ENCODE measurements around the gene KIF6.

KIF6 gene

DNA sequence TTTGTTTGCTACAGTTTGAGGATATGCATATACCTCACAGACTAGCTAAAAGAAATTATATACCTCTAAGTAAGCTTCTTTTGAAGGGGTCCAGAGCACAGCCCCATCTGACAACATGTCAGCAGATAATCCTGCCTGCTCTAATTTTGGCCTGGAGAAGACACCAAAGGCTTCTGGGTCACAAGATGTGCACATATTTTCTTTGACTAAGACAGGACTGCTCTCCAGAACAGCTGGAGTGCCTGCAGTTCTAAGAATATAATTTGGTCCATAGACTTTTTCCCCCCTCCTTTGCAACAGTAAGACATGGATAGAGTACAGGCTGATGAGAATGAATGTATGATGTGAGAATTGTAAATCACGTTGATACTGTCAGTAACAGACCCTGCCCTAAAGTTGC lies 294.8 kb downstream of the KIF6 start:
- in situ Hi-C loops (cut with HindIII; ENCODE audit: low sequenced_read_pairs) = no loop called here
- TF ChIP-seq CTCF (IDR thresholded peaks at IDR 0.05; ENCODE audit: low read depth, low read length, missing control alignments) = no peak
- no peak overlapping the region for H3K4me3 ChIP-seq (ENCODE audit: low read depth, low read length)
- no peak for DNase-seq (ENCODE audit: low read depth)

GRCh38 chr6:39428816-39429215 lies 296.4 kb downstream of the KIF6 start:
- DNase-seq (ENCODE audit: low read depth) = no peak
- no peak overlapping the region for H3K4me3 ChIP-seq (ENCODE audit: low read depth, low read length)
- in situ Hi-C loops (cut with HindIII; ENCODE audit: low sequenced_read_pairs) = no loop called here
- TF ChIP-seq CTCF (IDR thresholded peaks at IDR 0.05; ENCODE audit: low read depth, low read length, missing control alignments) = no peak

GRCh38 chr6:39428152-39428551 lies 297.1 kb downstream of the KIF6 start:
- no peak overlapping the region for H3K4me3 ChIP-seq (ENCODE audit: low read depth, low read length)
- TF ChIP-seq CTCF (IDR thresholded peaks at IDR 0.05; ENCODE audit: low read depth, low read length, missing control alignments) = no peak
- no peak for DNase-seq (ENCODE audit: low read depth)
- in situ Hi-C loops (cut with HindIII; ENCODE audit: low sequenced_read_pairs) = no loop called here

- in situ Hi-C loops (cut with HindIII; ENCODE audit: low sequenced_read_pairs) = no loop called here
- peak; percentile 83 for DNase-seq (ENCODE audit: low read depth)
- no peak for TF ChIP-seq CTCF (IDR thresholded peaks at IDR 0.05; ENCODE audit: low read depth, low read length, missing control alignments)
- no peak overlapping the region for H3K4me3 ChIP-seq (ENCODE audit: low read depth, low read length)
These were observed 299.1 kb downstream of the KIF6 start for GRCh38 chr6:39426073-39426456.

GRCh38 chr6:39425346-39426072 lies 299.7 kb downstream of the KIF6 start:
- in situ Hi-C loops (cut with HindIII; ENCODE audit: low sequenced_read_pairs) = no loop called here
- no peak for TF ChIP-seq CTCF (IDR thresholded peaks at IDR 0.05; ENCODE audit: low read depth, low read length, missing control alignments)
- no peak for DNase-seq (ENCODE audit: low read depth)
- no peak overlapping the region for H3K4me3 ChIP-seq (ENCODE audit: low read depth, low read length)

GRCh38 chr6:39424831-39425230 lies 300.4 kb downstream of the KIF6 start:
- TF ChIP-seq CTCF (IDR thresholded peaks at IDR 0.05; ENCODE audit: low read depth, low read length, missing control alignments) = no peak
- in situ Hi-C loops (cut with HindIII; ENCODE audit: low sequenced_read_pairs) = no loop called here
- no peak for DNase-seq (ENCODE audit: low read depth)
- H3K4me3 ChIP-seq (ENCODE audit: low read depth, low read length) = no peak overlapping the region
